SKM-1 treated with dmso at 0.1 percent for 144 hours (cell line): ENCODE results near the gene NT5DC4.

Source experiments
- DNase-seq: peaks from one replicate; lab custom pipeline; 2025; ENCODE audit not compliant: unreplicated experiment; lab: John Stamatoyannopoulos, UW

NT5DC4 gene

GRCh38 chr2:112723547-112723940 lies 2.7 kb downstream of the NT5DC4 start:
- DNase-seq, result no peak

- no peak for DNase-seq
These were observed 3.2 kb downstream of the NT5DC4 start for GRCh38 chr2:112723995-112724394.

DNA sequence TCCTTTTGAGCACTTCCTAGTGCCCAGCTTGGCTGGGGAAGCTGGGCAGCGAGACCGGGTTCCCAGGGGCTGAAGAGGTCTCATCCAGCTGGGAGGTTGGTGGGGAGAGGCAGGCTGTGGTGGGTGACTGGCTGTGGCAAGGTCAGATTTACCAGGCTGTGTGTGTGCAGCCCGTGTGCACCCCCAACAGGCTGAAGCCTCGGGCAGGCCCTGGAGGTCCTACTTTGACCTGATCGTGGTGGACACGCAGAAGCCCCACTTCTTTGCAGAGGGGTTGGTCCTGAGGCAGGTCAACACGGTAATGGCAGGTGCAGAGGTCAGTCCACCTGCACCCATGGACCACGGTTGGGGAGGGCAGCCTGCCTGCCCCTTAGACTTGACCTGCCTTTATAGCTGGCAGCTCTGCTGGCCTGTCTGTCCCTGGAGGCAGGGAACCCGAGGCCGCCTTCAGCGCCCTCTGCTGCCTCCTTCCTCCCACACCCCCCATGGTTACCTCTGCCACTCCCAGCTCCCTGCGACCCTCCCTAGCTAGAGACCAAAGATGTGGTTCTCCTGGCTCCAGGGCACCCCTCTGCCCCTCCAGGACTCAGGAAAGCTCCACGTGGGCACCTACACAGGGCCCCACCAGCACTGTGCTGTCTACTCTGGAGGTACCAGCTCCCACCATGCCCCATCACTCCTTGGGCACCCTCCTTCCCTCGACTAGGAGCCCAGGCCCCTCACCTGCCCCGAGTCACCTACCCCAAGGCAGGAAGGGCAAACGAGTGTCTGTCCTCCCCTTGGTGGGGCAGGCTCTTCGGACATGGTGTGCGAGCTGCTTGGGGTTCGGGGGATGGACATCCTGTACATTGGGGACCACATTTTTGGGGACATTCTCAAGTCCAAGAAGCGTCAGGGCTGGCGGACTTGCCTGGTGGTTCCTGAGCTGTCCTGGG lies 4.0 kb downstream of the NT5DC4 start:
- peak; percentile 34 for DNase-seq

- no peak for DNase-seq
These were observed 5.0 kb downstream of the NT5DC4 start for GRCh38 chr2:112725545-112726457.

- peak; percentile 94 for DNase-seq
These were observed 5.8 kb downstream of the NT5DC4 start for GRCh38 chr2:112726487-112727190.

- DNase-seq, result no peak
These were observed 6.6 kb downstream of the NT5DC4 start for GRCh38 chr2:112727276-112728028.

- no peak for DNase-seq
These were observed 7.2 kb downstream of the NT5DC4 start for GRCh38 chr2:112728029-112728362.

DNA sequence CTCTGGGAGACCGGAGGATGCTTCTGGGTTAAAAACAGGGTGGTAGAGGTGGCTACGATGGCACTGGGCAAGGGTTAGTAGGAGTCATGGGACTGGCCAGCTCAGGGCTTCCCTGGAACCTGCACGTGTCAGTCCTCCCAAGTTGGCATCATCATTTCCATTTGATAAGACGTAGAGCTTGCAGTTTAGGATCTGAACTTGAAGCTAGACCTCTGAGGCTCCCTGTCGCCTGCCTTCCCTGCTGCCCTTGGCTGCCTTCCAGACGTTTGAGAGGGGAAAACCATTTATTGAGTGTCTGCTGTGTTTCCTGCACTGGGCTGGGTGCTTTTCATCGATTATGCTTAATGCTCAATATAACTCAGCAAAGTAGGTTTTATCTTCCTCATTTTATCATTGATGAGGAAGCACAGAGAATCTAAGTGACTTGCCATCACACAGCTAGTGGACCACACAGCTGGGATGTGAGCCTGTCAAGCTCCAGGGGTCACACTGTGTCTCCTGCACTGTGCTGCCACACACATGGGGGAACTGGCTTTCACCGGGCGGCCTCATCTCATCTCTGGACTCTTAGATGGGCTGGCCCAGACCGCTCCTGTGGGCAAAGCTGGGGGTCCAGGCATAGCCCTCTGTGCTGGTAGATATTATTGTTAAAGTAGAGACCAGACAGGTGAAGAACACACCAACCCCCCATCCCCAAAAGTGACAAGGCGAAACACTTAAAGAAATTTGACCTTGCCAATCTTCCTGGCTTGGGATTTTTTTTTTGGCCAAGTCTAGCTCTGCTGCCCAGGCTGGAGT lies 7.8 kb downstream of the NT5DC4 start:
- no peak for DNase-seq

- no peak for DNase-seq
These were observed 9.4 kb downstream of the NT5DC4 start for GRCh38 chr2:112730216-112730615.

- no peak for DNase-seq
These were observed 10.0 kb downstream of the NT5DC4 start for GRCh38 chr2:112730791-112731190.

DNA sequence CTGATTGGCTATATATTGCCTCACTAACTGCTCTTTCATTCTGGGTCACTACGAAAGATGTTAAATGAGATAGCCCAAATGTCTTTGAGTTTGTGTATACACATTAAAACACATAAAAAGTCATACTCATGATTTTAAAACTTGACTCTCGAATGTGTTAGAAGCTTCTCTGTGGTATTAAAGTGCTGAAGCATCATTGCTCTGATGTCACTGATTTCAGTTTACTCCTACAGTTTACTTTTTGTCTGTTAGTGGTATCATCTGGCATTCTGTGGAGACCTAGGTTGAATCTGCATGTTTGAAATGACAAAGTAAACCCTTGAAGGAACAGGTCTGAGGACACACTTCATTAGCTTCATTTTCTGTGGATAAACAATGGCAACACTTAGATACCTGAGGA lies 10.7 kb downstream of the NT5DC4 start:
- DNase-seq, result no peak

DNA sequence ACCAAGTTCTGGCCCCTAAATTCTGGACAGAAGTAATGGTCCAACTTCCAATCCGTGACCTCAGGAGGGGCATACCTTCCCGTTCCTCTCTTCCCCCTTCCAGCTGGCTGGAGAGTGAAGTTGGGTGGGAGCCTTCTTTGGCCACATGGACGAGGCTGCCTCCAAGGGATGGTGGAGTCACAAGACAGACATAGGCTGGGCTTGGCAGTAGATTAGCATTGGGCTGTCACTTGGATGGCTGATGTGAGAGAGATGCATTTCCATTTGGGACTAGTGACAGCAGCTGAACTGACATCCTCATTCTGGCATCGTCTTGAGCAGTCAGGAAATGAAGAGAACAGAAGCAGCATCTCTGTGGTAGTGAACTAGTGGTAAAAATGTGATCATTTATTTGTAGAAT lies 12.6 kb downstream of the NT5DC4 start:
- no peak for DNase-seq

- no peak for DNase-seq
These were observed 13.1 kb downstream of the NT5DC4 start for GRCh38 chr2:112733871-112734270.

GRCh38 chr2:112737542-112738232 lies 16.9 kb downstream of the NT5DC4 start:
- no peak for DNase-seq

- DNase-seq, result no peak
These were observed 19.7 kb downstream of the NT5DC4 start for GRCh38 chr2:112740527-112740926.

- peak; percentile 77 for DNase-seq
These were observed 29.1 kb downstream of the NT5DC4 start for GRCh38 chr2:112749755-112750559.

DNA sequence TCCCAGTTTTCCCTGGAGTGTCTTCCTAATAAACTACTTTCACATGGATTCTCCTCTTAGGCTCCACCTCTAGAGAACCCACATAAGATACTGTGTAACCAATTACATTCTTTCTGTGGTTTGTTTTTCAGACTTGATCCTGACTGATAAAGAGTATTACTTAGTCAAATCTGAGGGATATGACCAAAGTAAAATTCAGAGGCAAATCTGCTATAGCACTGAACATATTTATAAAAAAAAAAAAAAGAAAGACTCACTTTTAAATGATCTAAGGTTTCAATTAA lies 29.7 kb downstream of the NT5DC4 start:
- DNase-seq, result no peak

DNA sequence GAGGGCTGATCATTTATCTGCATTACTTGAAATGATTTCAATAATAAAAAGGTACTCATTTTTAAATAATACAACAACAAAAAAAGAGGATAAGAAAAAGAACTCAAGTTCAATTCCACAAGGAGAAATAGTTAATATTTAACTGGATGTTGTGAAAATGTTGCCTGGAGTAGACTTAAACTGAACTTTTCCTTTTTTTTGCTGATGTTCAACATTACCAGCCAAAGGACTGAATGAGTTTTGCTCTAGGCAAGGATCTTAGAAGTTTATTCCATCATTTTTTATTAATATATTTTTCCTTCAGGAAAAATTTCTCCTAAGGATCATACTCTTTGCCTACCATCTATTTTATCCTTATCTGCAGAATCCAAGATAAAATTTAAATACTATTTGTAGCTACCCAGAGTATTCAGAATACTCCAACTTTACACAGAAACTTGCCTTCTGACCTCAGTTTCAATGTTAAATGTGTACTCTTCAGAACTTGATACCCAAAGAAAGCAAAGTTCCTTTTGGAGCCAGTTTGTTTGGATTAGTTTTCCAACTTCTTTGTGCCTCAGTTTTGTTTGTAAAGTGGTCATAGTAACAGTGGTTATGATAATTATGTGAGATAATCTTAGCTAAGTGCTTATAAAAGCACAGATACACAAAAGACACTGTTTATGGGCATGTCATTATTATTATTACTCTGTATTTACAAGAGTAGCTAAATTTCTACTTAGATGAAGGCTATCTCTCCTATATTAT lies 30.8 kb downstream of the NT5DC4 start:
- no peak for DNase-seq
